GM13977 (cell line): ENCODE data around the gene CFAP58.
A peak's percentile ranks its signal among the peaks of the same experiment; 100 is the strongest.

Source experiments
- DNase-seq: peaks from one replicate; pipeline ENCODE4 v3.0.0; 2012; ENCODE audit warnings: low spot score
- CTCF ChIP-seq: IDR thresholded peaks from 2 replicates; pipeline ENCODE4 v1.5.1; 2012; ENCODE audit warnings: mild to moderate bottlenecking, control low read depth; ENCODE audit not compliant: insufficient read depth; ENCODE audit errors: extremely low read depth, missing control alignments
- in situ Hi-C: fragments of 300-500 bp; cut with MboI; formaldehyde crosslinking; loops from one replicate; pipeline ENCODE4 v1.12.0; 2022; ENCODE audit warnings: low sequenced_read_pairs, low pct_unique_long_range_greater_than_20kb, mixed read lengths, inconsistent platforms; ENCODE audit not compliant: unreplicated experiment

The CFAP58 gene

GRCh38 chr10:104406715-104407650 is 53.4 kb downstream of the CFAP58 start:
- peak; percentile 56 for TF ChIP-seq CTCF
- DNase-seq: peak; percentile 16
- in situ Hi-C loops: no loop called here

GRCh38 chr10:104413528-104413927 is 59.9 kb downstream of the CFAP58 start:
- no peak for DNase-seq
- TF ChIP-seq CTCF: no peak
- in situ Hi-C loops: no loop called here

GRCh38 chr10:104415526-104416165 is 62.0 kb downstream of the CFAP58 start:
- DNase-seq: no peak
- in situ Hi-C loops: no loop called here
- TF ChIP-seq CTCF: no peak

- TF ChIP-seq CTCF: no peak
- in situ Hi-C loops: no loop called here
- no peak for DNase-seq
Observed at GRCh38 chr10:104416851-104417250, 63.2 kb downstream of the CFAP58 start.

GRCh38 chr10:104417637-104418292 is 64.1 kb downstream of the CFAP58 start:
- no peak for DNase-seq
- no peak for TF ChIP-seq CTCF
- in situ Hi-C loops: no loop called here

GRCh38 chr10:104424719-104425118 is 71.1 kb downstream of the CFAP58 start:
- DNase-seq: peak; percentile 33
- in situ Hi-C loops: no loop called here
- TF ChIP-seq CTCF: no peak
